ACC112 (cell line): ENCODE measurements around the gene CLIC5.

ENCODE experiments used
- H2AFZ ChIP-seq: fragments of 200-600 bp; sonication (generic); one replicate; pipeline ENCODE4 v1.6.0; 2017; ENCODE audit warnings: antibody characterized with exemption, low read length; ENCODE audit not compliant: unreplicated experiment
- H3K27ac ChIP-seq: fragments of 200-600 bp; sonication (generic); 2 replicates; pipeline ENCODE4 v1.5.1; 2014; ENCODE audit warnings: low read depth, mild to moderate bottlenecking, antibody characterized with exemption, low read length, moderate library complexity
- H3K27me3 ChIP-seq: fragments of 200-600 bp; sonication (generic); 2 replicates; pipeline ENCODE4 v1.6.1; 2014; ENCODE audit warnings: mild to moderate bottlenecking, antibody characterized with exemption, low read length, moderate library complexity, mixed read lengths; ENCODE audit not compliant: insufficient read depth
- H3K36me3 ChIP-seq: fragments of 200-600 bp; sonication (generic); 2 replicates; pipeline ENCODE4 v1.6.1; 2016; ENCODE audit warnings: mild to moderate bottlenecking, antibody characterized with exemption, low read length, moderate library complexity, mixed read lengths; ENCODE audit not compliant: insufficient read depth
- H3K4me1 ChIP-seq: fragments of 200-600 bp; sonication (generic); one replicate; pipeline ENCODE4 v1.6.1; 2016; ENCODE audit warnings: low read length, mixed read lengths; ENCODE audit not compliant: insufficient read depth, unreplicated experiment, control insufficient read depth
- H3K4me3 ChIP-seq: fragments of 200-600 bp; sonication (generic); 2 replicates; pipeline ENCODE4 v1.5.1; 2014; ENCODE audit warnings: mild to moderate bottlenecking, low read depth, low read length
- H3K79me2 ChIP-seq: fragments of 200-600 bp; sonication (generic); one replicate; pipeline ENCODE4 v1.6.0; 2016; ENCODE audit warnings: low read length; ENCODE audit not compliant: control insufficient read depth, unreplicated experiment, insufficient read depth

CLIC5 gene

DNA sequence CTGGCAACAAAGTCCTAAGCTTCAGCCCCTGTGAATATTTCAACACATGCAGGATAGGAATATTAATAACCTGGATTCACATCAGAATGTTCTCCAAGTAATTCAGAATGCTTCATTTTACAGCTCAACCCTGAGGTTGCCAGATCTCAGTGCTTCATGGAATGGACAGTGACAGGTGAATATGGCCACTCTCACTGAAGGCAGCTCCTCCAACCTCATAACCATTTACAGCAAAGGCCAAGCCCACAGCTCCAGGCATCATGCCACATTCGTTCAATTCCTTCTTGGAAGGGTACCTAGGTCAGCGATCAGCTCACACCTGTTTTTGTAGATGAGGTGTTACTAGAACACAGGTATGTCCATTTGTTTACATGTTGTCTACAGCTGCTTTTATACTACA is 17.1 kb downstream of the CLIC5 start:
- H3K36me3 ChIP-seq, result no peaks in the 10 kb centered on the region
- no peaks in the 10 kb centered on the region for H3K79me2 ChIP-seq
- H3K27me3 ChIP-seq, result peaks cover 37% of the 10 kb centered on the region
- no peak overlapping the region for H2AFZ ChIP-seq
- no peak overlapping the region for H3K27ac ChIP-seq
- no peaks in the 10 kb centered on the region for H3K4me1 ChIP-seq
- H3K4me3 ChIP-seq, result no peak overlapping the region

DNA sequence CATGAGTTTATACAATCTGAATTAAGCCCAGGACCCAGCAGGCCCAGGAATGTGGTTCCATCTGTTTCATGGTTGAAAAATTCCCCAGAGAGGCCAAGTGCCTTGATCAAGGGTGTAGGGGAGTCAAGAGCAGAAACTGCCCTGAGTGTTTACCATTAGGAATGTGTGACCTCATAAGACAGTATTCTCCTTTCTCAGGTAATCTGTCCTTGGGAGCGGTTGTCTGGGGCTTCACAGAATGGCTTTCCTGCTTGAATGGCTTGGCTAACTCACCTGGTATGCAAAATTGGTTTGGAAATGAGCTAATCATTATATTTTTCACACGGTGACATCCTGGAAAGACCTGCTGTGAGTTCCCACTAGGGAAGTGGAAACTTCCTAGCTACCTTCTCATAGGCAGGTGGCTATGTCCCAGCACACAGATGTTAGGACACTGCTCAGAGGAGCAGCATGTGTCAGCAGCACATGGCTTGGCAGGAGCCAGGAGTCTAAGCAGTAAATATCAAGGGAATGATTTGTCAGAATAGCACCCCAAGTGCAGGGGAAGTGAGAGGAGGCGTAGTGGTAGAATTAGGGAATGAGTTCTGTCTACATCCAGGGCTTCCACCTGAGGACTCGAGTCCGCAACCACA is 17.7 kb downstream of the CLIC5 start:
- Histone ChIP-seq H3K4me1 (no peaks in the 10 kb centered on the region), H3K4me3 (no peak overlapping the region), H3K79me2 (no peaks in the 10 kb centered on the region), H2AFZ (no peak overlapping the region), H3K27ac (no peak overlapping the region), H3K27me3 (peaks cover 37% of the 10 kb centered on the region), H3K36me3 (no peaks in the 10 kb centered on the region)

DNA sequence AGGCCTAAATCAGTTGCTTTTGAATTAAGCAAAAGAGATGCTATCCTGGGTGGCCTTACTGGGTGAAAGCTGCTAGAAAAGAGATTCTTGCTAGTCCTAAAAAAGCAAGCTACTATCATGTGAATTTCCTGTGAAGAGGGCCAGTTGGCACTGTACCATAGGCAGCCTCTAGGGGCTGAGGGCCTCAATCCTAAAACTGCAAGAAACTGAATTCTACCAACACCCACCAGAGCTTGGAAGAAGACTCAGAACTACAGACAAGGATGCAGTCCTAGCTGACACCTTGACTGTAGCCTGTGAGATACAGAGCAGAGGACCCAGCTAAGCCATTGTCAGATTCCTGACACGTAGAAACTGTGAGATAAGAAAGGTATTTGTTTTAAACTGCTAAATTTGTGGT is 24.5 kb downstream of the CLIC5 start:
- Histone ChIP-seq H3K4me1 (no peaks in the 10 kb centered on the region), H2AFZ (no peak overlapping the region), H3K36me3 (no peaks in the 10 kb centered on the region), H3K27ac (no peak overlapping the region), H3K79me2 (no peaks in the 10 kb centered on the region), H3K27me3 (peaks cover 43% of the 10 kb centered on the region), H3K4me3 (no peak overlapping the region)

DNA sequence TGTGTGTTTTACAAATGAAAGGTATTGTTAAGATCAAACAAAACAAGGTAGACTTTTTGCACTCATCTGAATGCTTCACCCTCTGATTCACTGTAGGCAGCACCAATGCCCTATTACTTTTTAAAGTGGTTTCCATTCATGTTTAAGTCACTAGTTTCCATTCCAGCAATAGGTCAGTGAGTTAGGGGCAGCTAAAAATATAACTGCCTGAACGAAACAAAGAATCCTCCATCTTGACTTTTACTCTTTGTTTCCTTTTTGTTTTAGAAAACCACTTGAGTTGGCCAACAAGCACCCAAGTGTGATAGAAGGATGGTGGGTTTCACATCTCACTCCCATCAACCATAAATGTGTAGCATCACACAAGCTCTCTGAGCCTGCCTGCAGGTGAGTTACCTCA is 25.5 kb downstream of the CLIC5 start:
- no peak overlapping the region for H2AFZ ChIP-seq
- no peaks in the 10 kb centered on the region for H3K4me1 ChIP-seq
- H3K36me3 ChIP-seq, result no peaks in the 10 kb centered on the region
- H3K4me3 ChIP-seq, result no peak overlapping the region
- peaks cover 43% of the 10 kb centered on the region for H3K27me3 ChIP-seq
- H3K79me2 ChIP-seq, result no peaks in the 10 kb centered on the region
- no peak overlapping the region for H3K27ac ChIP-seq

DNA sequence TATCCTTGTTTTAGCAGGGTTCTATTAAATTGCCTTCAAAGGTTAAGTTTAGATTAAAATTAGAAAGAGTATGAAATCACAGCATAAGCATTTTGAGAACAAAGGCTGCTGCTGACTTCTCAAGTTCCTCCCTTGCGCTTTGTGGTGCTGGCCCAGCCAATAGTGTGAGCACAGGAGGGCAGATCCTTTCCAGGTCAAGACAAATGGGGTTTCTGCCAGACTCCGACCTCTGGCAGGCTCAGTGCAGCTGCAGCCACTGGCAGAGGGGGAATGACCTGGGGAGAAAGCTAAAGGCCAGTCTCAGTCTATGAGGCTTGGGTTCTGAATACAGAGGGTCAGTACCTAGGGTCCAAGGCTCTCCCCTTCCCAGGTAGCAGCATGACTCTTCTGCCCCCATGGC is 27.0 kb downstream of the CLIC5 start:
- H3K27ac ChIP-seq, result no peak overlapping the region
- H2AFZ ChIP-seq, result no peak overlapping the region
- no peaks in the 10 kb centered on the region for H3K36me3 ChIP-seq
- H3K4me3 ChIP-seq, result no peak overlapping the region
- H3K27me3 ChIP-seq, result peaks cover 39% of the 10 kb centered on the region
- H3K4me1 ChIP-seq, result no peaks in the 10 kb centered on the region
- no peaks in the 10 kb centered on the region for H3K79me2 ChIP-seq

DNA sequence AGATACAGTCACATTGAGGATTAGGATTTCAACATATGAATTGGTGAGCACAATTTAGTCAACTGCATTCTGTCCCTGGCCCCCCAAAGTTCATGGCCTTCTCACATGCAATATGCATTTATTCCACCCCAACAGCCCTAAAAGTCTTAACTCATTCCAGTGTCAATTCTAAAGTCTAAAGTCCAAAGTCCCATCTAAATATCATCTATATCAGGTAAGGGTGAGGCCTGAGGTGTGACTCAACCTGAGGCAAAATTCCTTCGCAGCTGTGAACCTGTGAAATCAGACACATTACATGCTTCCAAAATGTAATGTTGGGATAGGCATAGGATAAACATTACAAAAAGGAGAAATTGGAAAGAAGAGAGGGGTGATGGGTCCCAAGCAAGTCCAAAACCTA is 27.8 kb downstream of the CLIC5 start:
- Histone ChIP-seq H3K4me3 (no peak overlapping the region), H3K79me2 (no peaks in the 10 kb centered on the region), H3K27ac (no peak overlapping the region), H3K4me1 (no peaks in the 10 kb centered on the region), H3K36me3 (no peaks in the 10 kb centered on the region), H3K27me3 (peaks cover 32% of the 10 kb centered on the region), H2AFZ (no peak overlapping the region)

DNA sequence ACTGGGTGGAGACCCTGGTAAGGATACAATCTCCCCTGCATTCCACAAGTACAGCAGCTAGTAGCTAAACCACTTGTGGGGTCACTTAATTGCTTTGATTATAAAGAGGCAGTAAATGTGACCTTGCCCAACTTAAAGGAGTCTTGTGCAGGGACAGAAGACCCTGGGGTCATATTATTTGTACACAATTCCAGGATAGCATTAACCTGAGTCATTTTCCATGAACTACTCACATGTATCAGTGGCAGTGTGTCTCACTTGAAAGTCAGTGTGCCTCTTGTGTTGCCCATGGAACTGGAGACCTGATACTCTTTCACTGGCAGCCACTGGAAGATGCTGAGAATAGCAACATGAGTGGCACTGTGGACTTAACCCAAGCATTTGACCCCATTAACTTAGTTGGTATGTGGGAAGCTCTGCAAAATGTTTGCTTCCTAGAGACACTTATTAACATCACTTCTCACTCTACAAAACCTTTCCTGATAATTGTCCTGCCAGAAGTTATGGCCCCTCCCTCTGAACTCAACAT is 28.9 kb downstream of the CLIC5 start:
- H3K4me1 ChIP-seq, result no peaks in the 10 kb centered on the region
- peaks cover 32% of the 10 kb centered on the region for H3K27me3 ChIP-seq
- no peaks in the 10 kb centered on the region for H3K79me2 ChIP-seq
- no peak overlapping the region for H3K27ac ChIP-seq
- no peak overlapping the region for H3K4me3 ChIP-seq
- H3K36me3 ChIP-seq, result no peaks in the 10 kb centered on the region
- no peak overlapping the region for H2AFZ ChIP-seq

DNA sequence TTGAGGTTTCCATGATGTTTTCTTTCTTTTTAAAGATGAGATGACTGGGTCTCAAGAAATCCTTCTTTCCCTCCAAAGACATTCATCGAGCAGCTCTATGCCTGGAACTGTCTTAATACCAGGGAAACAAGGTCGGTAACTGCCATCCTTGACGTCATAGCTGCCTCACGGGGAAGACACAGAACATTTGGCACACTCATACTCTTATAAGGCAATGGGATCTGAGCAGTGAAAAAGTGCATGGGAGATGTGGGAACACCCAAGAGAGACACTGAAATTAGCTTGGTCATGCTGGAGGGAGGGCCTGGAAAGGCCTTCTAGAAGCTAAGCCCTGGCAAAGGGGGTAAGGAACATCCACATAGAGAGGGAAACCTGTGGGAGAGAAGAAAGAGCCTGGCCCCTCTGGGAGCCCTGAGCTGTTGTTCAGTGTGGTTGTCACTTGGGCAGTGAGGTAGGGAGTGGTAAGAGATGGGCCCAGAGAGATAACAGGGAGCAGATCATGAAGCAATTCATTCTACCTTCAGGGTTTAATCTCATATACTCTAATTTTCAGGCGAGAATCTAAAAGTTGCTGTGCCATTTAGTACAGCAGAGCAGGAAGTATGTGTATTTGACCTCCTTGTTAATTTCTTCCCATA is 30.8 kb downstream of the CLIC5 start:
- H2AFZ ChIP-seq, result no peak overlapping the region
- H3K4me3 ChIP-seq, result no peak overlapping the region
- no peak overlapping the region for H3K27ac ChIP-seq
- H3K27me3 ChIP-seq, result peaks cover 15% of the 10 kb centered on the region
- H3K79me2 ChIP-seq, result no peaks in the 10 kb centered on the region
- no peaks in the 10 kb centered on the region for H3K4me1 ChIP-seq
- H3K36me3 ChIP-seq, result no peaks in the 10 kb centered on the region

DNA sequence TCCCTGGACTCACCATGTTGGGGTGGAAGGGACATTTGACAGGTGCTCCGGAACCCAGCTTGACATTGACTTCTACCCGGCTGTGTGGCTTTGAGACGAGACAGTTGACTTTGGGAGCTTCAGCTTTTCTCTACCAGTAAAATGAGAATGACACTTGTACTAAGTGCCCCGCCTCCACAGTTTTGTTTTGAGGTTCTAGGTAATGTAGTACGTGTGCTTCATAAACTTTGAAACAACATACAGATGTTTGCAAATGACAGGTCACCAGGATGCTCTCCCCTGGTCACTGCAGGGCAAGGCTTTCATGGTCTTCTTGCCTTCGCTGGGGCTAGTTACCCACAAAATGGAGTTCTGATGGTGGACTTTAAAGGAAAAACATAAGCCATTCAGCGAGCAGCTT is 31.3 kb downstream of the CLIC5 start:
- Histone ChIP-seq H3K79me2 (no peaks in the 10 kb centered on the region), H3K27ac (no peak overlapping the region), H3K27me3 (peaks cover 13% of the 10 kb centered on the region; the same call in 1 of the 2 replicates), H2AFZ (no peak overlapping the region), H3K36me3 (no peaks in the 10 kb centered on the region), H3K4me1 (no peaks in the 10 kb centered on the region), H3K4me3 (no peak overlapping the region)

DNA sequence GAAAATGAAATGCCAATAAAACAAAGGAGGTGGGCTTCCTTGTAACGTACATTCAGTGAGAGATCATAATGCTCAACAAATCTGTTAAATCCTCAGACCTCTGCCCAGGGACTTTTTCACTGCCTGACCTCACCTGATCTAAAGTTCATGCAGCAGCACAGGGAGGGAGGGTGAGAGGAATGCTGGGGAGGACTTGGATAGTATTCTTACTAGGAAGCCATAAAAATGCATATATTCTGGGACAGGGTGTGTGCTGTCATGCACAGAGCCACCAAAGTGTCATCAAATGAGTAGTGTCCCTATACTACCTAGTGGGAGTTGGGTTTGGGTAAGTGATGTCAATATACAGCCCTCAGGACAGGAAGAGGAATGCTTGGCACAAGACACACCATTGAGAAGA is 32.6 kb downstream of the CLIC5 start:
- Histone ChIP-seq H3K79me2 (no peaks in the 10 kb centered on the region), H3K27ac (no peak overlapping the region), H2AFZ (no peak overlapping the region), H3K36me3 (no peaks in the 10 kb centered on the region), H3K27me3 (peaks cover 11% of the 10 kb centered on the region; the same call in 1 of the 2 replicates), H3K4me3 (no peak overlapping the region), H3K4me1 (no peaks in the 10 kb centered on the region)
